ENCODE results near the gene POU6F1. TPM values are rescaled to one million over a fixed set of nuclear protein-coding genes. Genes with fewer than 3 reads are reported as not detected.

POU6F1 gene
- total RNA-seq, 2 experiments from 2014 or later = 20.6 to 21.8 TPM

- H3K4me3 Mint-ChIP-seq = no peak overlapping the region
- DNase-seq (no peak), ATAC-seq (ENCODE audit: low read depth) (no peak)
- H3K4me1 Mint-ChIP-seq = peaks cover 17% of the 10 kb centered on the region
- peaks cover 13% of the 10 kb centered on the region for H3K36me3 Mint-ChIP-seq
- no peaks in the 10 kb centered on the region for H3K9me3 Mint-ChIP-seq
- no peak overlapping the region for H3K27ac Mint-ChIP-seq
- H3K27me3 Mint-ChIP-seq = no peaks in the 10 kb centered on the region
- POLR2A ChIA-PET = no interaction called here
These were observed 61.6 kb downstream of the POU6F1 start for GRCh38 chr12:51156245-51156765.

- Mint-ChIP-seq H3K9me3 (no peaks in the 10 kb centered on the region), H3K36me3 (peaks cover 2% of the 10 kb centered on the region), H3K4me3 (no peak overlapping the region), H3K27me3 (no peaks in the 10 kb centered on the region), H3K4me1 (peaks cover 8% of the 10 kb centered on the region), H3K27ac (no peak overlapping the region)
- no peak for ATAC-seq (ENCODE audit: low read depth)
- POLR2A ChIA-PET = no interaction called here
- DNase-seq = no peak
These were observed 64.9 kb downstream of the POU6F1 start for GRCh38 chr12:51152953-51153352.

GRCh38 chr12:51150777-51151176, 67.1 kb downstream of the POU6F1 start:
- Mint-ChIP-seq H3K4me1 (peaks cover 7% of the 10 kb centered on the region), H3K27ac (no peak overlapping the region), H3K27me3 (no peaks in the 10 kb centered on the region), H3K4me3 (no peak overlapping the region), H3K9me3 (no peaks in the 10 kb centered on the region), H3K36me3 (peaks cover 6% of the 10 kb centered on the region)
- DNase-seq (no peak), ATAC-seq (ENCODE audit: low read depth) (no peak)
- POLR2A ChIA-PET = no interaction called here

- Mint-ChIP-seq H3K4me3 (no peak overlapping the region), H3K36me3 (peaks cover 18% of the 10 kb centered on the region), H3K27me3 (no peaks in the 10 kb centered on the region), H3K9me3 (no peaks in the 10 kb centered on the region), H3K4me1 (peaks cover 3% of the 10 kb centered on the region), H3K27ac (no peak overlapping the region)
- ATAC-seq (ENCODE audit: low read depth) (no peak), DNase-seq (no peak)
- POLR2A ChIA-PET = no interaction called here
These were observed 70.6 kb downstream of the POU6F1 start for GRCh38 chr12:51147309-51147708.

GRCh38 chr12:51139292-51139844, 78.5 kb downstream of the POU6F1 start:
- peaks cover 1% of the 10 kb centered on the region for H3K4me1 Mint-ChIP-seq
- no peak overlapping the region for H3K27ac Mint-ChIP-seq

More at GRCh38 chr12:51139292-51139844, 78.5 kb downstream of the POU6F1 start:
- DNase-seq = no peak
- POLR2A ChIA-PET = no interaction called here
- no peak for ATAC-seq (ENCODE audit: low read depth)
- Mint-ChIP-seq H3K4me3 (no peak overlapping the region), H3K27me3 (no peaks in the 10 kb centered on the region), H3K9me3 (no peaks in the 10 kb centered on the region), H3K36me3 (peaks cover 25% of the 10 kb centered on the region)

Other genes starting within 250 kb of the POU6F1 start
- gene SLC11A2, start 191.7 kb downstream of the POU6F1 start, total RNA-seq = 10 to 100 TPM; 40.9 to 44.0 TPM
- 10 to 100 TPM; 80.0 to 82.3 TPM for gene LETMD1, start 169.7 kb downstream of the POU6F1 start, total RNA-seq
- gene CSRNP2, start 134.5 kb downstream of the POU6F1 start, total RNA-seq = 10 to 100 TPM; 20.0 to 24.4 TPM
- 10 to 100 TPM; 33.6 to 35.4 TPM for gene TFCP2, start 44.9 kb downstream of the POU6F1 start, total RNA-seq
- gene DAZAP2, start 20.8 kb upstream of the POU6F1 start, total RNA-seq = 100 to 1,000 TPM; 237 to 249 TPM
- gene SMAGP, start 52.4 kb upstream of the POU6F1 start, total RNA-seq = 1 to 10 TPM; 4.1 to 5.6 TPM
- gene BIN2, start 106.1 kb upstream of the POU6F1 start, total RNA-seq = 100 to 1,000 TPM; 161 to 164 TPM
- not detected for gene CELA1, start 128.6 kb upstream of the POU6F1 start, total RNA-seq
- 10 to 100 TPM; 30.0 to 31.0 TPM for gene GALNT6, start 173.3 kb upstream of the POU6F1 start, total RNA-seq
- 1 to 10 TPM; 6.1 TPM for gene SLC4A8, start 206.8 kb upstream of the POU6F1 start, total RNA-seq